Stimulated activated CD4-positive, alpha-beta T cell treated with anti-CD3 and anti-CD28 coated beads, TNF-alpha, amount 100 ng/mL, for 4 hours (primary cell): Measurements from ENCODE around the gene CAMK2D.

ENCODE experiments used
- DNase-seq, 3 experiments: peaks; one replicate each; pipeline ENCODE4 v3.0.0-alpha.2; 2020; ENCODE audit warnings: low read depth in 3 of 3

The CAMK2D gene

GRCh38 chr4:113524096-113524495, 237.4 kb downstream of the CAMK2D start:
- no peak for DNase-seq

- DNase-seq = no peak
These were observed 239.1 kb downstream of the CAMK2D start for GRCh38 chr4:113522433-113522832.

GRCh38 chr4:113513382-113513781, 248.2 kb downstream of the CAMK2D start:
- no peak for DNase-seq

GRCh38 chr4:113512880-113513279, 248.7 kb downstream of the CAMK2D start:
- DNase-seq = no peak

GRCh38 chr4:113511944-113512343, 249.6 kb downstream of the CAMK2D start:
- DNase-seq = no peak

- DNase-seq = no peak
These were observed 251.7 kb downstream of the CAMK2D start for GRCh38 chr4:113509851-113510250.

GRCh38 chr4:113505044-113505443, 256.5 kb downstream of the CAMK2D start:
- DNase-seq = no peak

- no peak for DNase-seq
These were observed 257.1 kb downstream of the CAMK2D start for GRCh38 chr4:113504422-113504821.

GRCh38 chr4:113503691-113504090, 257.8 kb downstream of the CAMK2D start:
- no peak for DNase-seq

- no peak for DNase-seq
These were observed 258.6 kb downstream of the CAMK2D start for GRCh38 chr4:113502906-113503305.

- DNase-seq = no peak
These were observed 259.1 kb downstream of the CAMK2D start for GRCh38 chr4:113502476-113502875.

- no peak for DNase-seq
These were observed 261.1 kb downstream of the CAMK2D start for GRCh38 chr4:113500424-113500823.

GRCh38 chr4:113499696-113500095, 261.8 kb downstream of the CAMK2D start:
- DNase-seq = no peak

- DNase-seq = no peak
These were observed 262.4 kb downstream of the CAMK2D start for GRCh38 chr4:113499166-113499565.

GRCh38 chr4:113497154-113497884, 264.2 kb downstream of the CAMK2D start:
- no peak for DNase-seq

GRCh38 chr4:113496698-113497097, 264.8 kb downstream of the CAMK2D start:
- DNase-seq = no peak

- no peak for DNase-seq
These were observed 265.7 kb downstream of the CAMK2D start for GRCh38 chr4:113495790-113496189.

GRCh38 chr4:113483131-113483530, 278.4 kb downstream of the CAMK2D start:
- no peak for DNase-seq

- DNase-seq = no peak
These were observed 279.2 kb downstream of the CAMK2D start for GRCh38 chr4:113482325-113482724.

- no peak for DNase-seq
These were observed 279.7 kb downstream of the CAMK2D start for GRCh38 chr4:113481820-113482219.

GRCh38 chr4:113480109-113480508, 281.4 kb downstream of the CAMK2D start:
- no peak for DNase-seq

- no peak for DNase-seq
These were observed 283.5 kb downstream of the CAMK2D start for GRCh38 chr4:113478032-113478431.

- peak in 2 of 3 experiments; percentile 16 to 18 for DNase-seq
These were observed 284.7 kb downstream of the CAMK2D start for GRCh38 chr4:113476800-113477199.

- no peak for DNase-seq
These were observed 287.5 kb downstream of the CAMK2D start for GRCh38 chr4:113474017-113474416.
